Astrocyte (in vitro differentiated cells and primary cell): ENCODE data around the gene MTHFD1.

Experiments used
- EZH2 ChIP-seq: IDR thresholded peaks from 2 replicates; pipeline ENCODE4 v1.6.1; 2012; ENCODE audit warnings: mild to moderate bottlenecking, low read length, inconsistent platforms; ENCODE audit not compliant: insufficient read depth
- TF ChIP-seq, protein P1 (sequence below): IDR thresholded peaks from 2 replicates; pipeline ENCODE4 v1.5.1; 2011; ENCODE audit warnings: low read depth, mild to moderate bottlenecking, inconsistent platforms, low read length, moderate library complexity; ENCODE audit not compliant: insufficient read depth

DNA sequence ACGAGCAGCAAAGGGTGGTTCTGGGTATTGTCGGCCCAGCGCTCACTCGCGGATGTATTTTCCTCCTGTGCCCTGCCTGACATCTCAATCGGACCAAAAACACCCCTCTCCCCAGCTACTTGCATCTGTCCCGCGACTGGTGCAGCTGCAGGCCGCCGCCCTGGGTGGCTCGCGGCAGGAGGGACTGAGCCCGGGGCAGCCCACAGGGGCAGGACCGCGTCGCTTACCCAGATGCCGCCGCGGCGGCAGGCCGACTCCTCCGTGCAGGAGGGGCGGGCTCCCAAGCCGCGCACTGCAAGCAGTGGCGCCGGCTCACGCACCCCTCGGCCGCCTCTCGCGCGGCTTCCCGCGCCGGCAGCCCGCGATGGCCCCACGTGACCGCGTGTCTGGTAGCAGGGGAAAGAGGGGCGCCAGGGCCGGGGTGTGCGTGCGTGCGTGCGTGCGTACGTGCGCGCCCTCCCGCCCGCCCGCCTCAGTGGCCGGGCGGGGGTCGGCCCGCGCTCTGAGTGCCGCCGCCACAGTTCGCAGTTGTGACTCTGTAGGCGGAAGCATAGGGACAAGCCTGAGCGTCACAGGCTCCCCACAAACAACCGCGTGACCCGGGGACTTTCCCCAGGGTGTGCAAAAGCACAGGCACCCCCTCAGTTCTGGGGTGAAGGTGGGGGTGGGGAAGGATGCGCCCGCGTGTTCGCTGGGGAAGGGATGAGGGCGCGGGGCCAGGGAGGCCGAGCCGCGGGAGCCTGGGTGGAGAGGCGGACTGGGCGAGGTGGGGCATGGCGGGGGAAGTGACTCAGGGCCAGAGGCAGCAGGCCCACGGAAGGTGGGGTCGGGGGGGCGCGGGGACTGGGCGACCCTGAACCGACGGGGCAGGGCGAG lies 115.5 kb downstream of the MTHFD1 start, which contains the start of gene ZBTB25:
- TF ChIP-seq, protein P1, sequence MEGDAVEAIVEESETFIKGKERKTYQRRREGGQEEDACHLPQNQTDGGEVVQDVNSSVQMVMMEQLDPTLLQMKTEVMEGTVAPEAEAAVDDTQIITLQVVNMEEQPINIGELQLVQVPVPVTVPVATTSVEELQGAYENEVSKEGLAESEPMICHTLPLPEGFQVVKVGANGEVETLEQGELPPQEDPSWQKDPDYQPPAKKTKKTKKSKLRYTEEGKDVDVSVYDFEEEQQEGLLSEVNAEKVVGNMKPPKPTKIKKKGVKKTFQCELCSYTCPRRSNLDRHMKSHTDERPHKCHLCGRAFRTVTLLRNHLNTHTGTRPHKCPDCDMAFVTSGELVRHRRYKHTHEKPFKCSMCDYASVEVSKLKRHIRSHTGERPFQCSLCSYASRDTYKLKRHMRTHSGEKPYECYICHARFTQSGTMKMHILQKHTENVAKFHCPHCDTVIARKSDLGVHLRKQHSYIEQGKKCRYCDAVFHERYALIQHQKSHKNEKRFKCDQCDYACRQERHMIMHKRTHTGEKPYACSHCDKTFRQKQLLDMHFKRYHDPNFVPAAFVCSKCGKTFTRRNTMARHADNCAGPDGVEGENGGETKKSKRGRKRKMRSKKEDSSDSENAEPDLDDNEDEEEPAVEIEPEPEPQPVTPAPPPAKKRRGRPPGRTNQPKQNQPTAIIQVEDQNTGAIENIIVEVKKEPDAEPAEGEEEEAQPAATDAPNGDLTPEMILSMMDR = no peak
- no peak for TF ChIP-seq EZH2
